Measurements from ENCODE around the gene TAF4.
"Not testable (repeated sequence)": the region's sequence is repeated elsewhere in the genome, so short reads cannot be mapped to it uniquely, and the experiment has no call there.

TAF4 gene

DNA sequence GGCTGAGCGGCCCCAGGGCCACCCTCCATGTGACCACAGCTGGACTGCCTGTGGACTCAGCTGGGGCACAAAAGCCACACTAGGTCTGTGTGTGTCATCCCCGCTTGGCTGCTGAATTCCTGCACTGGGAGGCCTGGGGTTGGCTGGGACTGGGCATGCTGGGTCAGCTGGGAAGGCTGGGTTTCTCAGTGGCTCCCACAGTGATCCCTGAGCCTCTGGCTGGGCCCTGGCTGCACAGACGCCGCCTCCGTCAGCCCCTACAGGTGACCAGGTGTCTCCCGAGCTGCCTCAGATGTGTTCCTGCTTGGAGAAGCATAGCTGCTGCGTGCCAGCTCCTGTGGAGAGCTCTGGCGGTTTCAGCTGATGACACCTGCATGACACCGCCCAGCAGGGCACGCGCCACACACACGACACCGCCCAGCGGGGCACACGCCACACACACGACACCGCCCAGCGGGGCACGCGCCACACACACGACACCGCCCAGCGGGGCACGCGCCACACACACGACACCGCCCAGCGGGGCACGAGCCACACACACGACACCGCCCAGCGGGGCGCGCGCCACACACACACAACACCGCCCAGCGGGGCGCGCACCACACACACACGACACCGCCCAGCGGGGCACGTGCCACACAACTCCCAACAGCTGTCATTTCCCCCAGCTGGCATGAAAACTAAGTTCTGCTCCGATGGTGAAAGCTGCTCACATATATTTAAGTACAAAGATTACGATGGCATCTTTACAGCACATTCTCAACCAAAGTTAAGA, 88.8 kb downstream of the TAF4 start:
- no peak for DNase-seq

DNA sequence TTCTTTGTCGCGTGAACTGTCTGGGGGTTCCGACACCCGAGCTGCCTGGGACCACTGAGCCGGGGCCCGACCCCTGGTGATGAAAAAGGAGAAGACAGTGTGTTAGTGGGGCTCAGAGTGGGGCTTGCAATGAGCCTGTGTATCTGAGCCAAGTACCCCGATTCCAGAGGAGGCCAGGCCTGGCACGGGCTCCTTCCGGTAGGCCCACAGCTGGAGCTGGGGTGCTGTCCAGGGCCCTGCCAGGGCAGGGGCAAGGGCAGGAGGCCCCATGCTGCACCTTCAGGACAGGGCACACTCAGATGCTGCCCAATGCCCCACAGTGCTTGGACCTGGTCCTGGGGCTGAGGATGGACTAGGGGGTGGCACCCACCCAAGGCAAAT, 89.4 kb downstream of the TAF4 start:
- DNase-seq = no peak

DNA sequence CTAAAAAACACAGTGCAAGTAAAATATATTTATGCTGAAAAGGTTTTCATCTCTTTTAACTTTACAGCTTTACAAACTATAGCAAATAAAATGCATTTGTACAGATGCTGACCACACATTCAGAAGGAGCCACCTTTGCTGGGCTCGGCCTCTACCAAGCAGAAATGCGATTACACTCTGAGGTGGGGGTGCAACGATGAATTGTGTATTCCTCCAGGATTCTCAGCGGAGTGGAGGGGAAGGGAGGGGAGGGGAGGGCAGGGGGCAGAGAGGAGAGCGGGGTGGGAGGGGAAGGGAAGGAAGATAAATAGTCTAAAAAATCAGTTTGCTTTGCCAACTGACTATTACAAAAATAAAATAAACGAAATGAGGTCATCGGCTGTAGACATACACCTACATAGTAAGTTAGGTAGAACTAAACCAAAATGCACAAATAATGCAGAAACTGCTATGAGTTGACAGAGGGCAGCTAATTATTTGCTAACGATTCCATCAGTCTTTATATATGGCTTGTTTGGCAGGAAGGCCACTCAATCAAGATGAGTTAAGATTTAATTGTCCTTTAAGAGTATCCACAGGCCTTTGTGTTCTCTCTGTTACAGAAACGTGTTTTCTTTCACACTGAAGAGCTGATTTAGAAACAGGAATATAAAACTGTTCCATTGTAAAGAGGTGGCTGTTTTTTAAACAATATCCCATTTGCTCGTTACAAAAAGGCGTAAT, 90.1 kb downstream of the TAF4 start:
- DNase-seq = no peak

DNA sequence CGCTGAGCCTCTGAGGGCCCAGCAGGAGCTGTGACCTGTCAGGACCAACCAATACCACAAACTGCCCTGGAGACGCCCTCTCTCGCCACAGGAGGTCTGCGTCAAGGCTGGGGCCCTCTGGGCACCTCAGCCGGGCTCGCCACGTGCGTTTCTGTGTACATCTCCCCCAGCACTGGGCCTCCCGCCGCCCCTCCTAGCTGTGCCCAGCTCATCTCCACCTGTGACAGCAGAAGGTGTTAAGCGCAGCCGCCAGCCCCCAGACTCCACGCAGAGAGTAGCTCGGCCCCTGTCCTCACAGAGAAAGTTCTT, 91.4 kb downstream of the TAF4 start:
- no peak for DNase-seq

DNA sequence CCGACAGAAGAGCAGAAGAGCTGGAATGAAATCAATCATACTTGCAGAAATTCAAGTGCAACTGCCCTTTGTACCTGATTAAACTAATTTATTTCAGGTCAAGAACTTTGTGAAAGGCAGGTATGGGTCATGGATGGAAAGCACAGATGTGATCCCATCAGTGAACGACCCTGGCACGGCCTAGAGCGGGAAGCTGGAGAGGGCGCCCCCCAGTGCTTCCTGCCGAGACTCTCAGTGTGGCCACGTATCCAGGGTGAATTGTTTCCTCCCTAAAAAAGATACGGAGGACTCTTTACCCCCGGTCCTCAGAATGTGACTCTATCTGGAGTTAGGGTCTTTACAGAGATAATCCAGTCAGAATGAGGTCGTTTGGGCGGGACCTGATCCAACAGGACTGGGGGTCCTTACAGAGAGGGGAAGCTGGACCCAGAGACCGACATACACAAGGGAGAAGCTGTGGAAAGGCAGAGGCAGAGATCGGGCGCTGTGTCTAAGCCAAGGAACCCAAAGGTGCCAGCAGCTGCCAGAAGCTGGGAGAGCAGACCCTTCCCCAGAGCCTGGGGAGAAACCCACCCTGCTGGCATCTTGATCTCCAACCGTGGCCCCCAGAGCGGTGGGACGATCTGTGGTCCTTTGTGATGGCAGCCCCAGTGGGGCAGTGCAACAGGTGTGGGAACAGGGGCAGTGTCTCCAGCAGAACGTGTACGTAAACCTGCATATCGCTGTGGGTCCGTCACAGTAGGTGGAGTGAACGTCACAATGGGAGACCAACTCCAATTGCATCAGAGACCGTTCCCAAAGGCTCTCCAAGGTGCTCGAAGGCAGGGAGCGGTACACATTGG, 91.9 kb downstream of the TAF4 start:
- no peak for DNase-seq

- DNase-seq = no peak
Observed at GRCh38 chr20:61972636-61973508, 92.8 kb downstream of the TAF4 start.

- DNase-seq = not testable (repeated sequence)
Observed at GRCh38 chr20:61971595-61971994, 94.1 kb downstream of the TAF4 start.

DNA sequence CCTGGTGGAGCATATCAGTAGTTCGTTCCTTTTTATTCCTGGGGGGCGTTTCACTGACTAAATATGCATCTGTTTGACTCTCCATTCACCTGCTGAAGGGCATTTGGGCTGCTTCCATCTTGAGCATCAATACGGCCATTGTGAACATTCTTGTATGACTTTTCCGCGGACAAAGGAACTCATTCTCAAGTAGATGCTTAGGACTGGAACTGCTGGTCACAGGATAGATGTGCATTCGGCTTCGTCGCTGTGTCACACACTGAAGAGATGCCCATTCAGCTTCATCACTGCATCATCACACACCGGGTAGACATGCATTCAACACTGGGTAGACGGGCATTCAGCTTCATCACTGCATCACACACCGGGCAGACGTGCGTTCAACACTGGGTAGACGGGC, 95.3 kb downstream of the TAF4 start:
- DNase-seq = no peak

DNA sequence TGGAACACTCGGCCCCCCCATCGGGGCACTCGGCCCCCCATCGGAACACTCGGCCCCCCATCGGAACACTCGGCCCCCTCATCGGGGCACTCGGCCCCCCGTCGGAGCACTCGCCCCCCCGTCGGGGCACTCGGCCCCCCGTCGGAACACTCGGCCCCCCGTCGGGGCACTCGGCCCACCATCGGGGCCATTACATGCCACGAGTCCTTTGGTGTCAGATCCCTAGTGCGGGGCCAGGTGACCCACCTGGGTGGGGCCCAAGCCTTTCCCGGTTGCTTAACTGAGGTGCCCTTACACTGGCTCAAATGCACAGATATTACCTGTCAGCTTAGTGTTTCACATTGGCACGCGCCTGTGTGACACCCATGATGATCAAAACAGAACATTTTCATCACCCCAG, 95.9 kb downstream of the TAF4 start:
- no peak for DNase-seq

DNA sequence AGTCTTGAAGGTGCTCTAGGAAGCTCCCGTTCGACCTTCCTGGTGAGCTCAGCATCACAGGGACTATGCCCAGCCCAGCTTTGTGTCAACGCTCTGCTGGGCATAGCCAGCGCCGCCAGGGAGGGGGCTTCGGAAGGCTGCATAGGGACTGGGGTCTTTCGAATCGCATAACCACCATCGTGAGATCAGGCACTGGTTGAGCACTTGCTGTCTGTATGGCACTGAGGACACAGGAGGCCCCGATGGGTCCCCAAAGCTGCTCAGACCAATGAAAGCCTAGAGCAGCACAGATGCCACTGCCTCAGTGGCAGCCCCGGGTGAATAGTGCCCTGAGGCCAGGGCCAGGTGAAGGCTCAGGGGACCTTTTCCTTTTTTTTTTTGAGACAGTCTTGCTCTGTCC, 96.7 kb downstream of the TAF4 start:
- DNase-seq = no peak

DNA sequence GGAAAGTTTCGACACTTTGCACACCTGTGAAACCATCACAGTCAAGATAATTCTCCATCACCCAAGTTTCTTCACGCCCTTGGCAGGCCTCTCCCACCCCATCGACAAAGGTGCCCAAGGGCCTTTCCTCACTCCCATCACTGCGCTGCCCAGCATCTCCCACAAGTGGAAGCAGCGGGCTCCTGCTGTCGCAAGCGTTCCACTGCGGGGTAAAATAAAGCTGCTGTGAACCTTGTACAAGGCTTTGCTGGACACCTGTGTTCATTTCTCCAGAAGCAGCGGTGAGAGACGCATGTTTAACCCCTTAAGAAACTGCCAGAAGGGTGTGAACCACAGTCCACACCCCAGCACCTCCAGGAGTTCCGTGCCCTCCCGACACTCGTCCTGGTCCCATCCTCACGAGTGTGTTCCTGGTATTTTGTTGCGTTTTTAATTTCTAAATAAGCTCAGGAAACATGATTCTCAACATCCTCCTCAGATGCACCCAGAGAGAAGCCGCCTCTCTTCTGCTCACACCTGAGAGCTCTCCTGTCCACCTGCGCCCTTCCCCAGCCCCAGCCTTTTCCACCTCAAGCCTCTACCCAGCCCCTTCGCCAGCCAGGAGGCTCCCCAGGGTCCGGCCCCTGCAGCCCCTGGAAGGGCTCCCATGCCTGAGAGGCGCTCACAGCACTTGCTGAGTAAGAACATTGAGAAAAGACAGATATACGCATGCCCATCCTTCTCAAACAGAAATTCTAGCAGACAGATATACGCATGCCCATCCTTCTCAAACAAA, 97.5 kb downstream of the TAF4 start:
- no peak for DNase-seq

DNA sequence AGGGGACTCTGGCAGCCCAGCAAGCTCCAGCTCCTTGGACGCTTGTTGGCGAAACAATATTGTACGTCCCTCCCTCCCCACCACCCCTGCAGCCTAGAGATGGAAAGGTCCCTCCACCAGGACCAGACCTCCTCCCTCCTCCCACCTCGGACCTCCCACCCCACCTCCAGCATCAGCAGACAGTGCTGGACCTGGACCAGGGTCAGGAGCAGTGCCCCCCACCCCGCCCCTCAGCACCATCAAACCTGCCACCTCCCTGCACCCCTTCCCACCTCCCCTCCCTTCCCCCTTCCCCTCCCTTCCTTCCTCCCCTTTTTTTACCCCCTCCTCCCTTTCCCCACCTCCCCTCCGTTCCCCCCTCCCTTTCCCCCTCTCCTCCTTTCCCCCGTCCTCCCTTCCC, 98.4 kb downstream of the TAF4 start:
- DNase-seq = no peak

DNA sequence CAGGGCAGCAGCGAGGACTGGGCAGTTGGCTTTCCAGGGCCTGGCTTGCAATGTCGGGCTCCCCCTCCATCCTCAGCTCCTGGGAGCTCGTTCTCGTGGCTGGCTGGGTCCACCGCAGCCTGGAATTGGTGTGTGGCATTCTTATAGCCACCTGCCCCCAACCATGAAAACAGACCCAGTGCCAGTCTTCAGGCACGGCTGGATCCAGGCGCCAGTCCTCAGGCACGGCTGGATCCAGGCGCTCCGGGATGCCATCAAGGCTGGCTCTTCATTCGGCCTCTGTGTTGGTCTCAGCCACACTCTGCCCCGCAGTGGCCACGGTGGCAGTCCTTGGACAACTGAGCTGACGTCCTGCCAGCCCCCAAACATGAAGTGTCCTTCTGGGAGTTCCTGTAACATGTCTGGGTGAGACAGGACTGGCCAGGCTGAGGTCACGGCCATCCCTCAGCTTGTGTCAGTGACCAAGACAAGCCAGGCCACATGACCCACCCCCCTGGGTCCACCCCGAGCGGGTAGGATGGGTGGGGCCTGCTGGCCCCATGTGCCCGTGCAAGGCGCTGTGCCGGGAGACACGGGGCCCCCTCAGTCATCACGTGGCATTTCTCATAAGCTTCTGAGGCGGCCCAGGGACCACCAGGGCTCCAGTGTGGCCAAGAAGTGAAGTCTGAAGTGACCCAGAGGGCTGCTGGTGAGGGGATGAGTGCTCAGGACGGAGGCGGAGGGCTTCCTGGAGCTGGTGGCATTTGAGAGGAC, 99.0 kb downstream of the TAF4 start:
- DNase-seq = no peak

GRCh38 chr20:61965606-61966491, 99.8 kb downstream of the TAF4 start:
- DNase-seq = no peak

DNA sequence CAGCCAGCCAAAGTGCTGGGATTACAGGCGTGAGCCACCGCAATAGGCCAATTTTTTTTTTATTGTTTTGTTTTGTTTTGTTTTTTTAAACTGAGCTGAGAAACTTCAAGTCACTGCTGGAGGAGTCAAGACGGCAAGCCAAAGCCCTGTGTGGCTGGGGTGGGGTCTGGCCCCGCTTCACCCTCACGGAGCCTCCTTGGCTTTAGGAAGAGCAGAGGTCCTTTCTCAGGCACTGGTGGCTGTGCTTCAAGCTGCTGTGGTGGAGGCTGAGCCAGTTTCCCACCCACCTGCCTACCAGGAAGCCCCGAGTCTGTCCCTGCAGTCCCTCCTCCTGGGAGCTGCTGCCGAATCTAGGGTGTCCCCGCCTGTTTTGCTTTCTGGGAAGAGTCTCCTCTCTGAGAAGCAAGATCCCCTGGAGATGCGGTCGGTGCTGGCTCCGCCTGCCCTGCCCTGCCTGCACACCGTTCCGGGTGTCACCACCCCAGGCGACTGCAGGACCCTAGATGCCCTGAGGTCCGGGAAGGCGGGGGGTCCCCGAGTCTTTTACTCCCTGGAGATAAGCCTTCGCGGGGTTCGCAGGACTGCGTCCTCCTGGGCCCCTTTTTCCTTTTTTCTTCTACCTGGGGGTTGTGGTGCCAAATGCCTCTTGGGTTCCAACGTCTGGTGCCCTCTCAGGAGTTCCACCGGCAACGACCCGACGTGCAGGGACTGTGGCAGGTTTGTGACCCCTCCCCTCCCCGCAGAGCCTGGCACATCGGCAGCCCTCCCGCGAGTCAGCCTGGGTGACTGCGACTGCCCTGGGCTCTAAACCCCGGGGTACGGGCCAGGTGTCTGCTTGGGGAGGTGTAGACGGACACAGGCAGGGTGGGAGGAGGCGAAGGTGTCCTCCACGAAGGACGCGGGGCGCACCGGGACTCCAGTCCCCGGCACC, 100.7 kb downstream of the TAF4 start:
- DNase-seq = no peak

- no peak for DNase-seq
Observed at GRCh38 chr20:61963885-61964674, 101.6 kb downstream of the TAF4 start.

DNA sequence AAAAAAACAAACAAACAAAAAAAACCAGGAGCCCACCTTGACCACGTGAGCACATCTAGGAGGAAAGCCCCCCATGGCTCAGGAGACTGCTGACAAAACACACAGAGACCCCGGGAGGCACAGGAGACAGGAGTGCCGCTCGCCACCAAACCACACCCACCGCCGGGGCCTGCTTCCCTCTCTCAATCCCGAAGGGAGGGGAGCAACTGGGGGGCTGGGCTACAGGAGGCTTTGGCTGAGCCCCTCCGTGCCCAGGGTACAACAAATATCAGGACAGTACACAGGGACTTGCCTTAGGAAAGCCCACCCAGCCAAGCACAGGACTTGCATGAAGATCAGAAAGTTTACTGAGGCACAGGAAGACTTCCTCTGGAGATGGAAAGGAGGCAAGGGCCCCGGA, 102.5 kb downstream of the TAF4 start:
- DNase-seq = no peak

- DNase-seq = no peak
Observed at GRCh38 chr20:61960836-61961235, 104.8 kb downstream of the TAF4 start.
